WTC11 (cell line): ENCODE measurements around the gene AIP. TPM values are rescaled to one million over a fixed set of nuclear protein-coding genes. Genes with fewer than 3 reads are reported as not detected.

ENCODE experiments used
- ATAC-seq: fragments of 200-7000 bp; cut with Tn5 transposase; 2 replicates; pipeline ENCODE4 v1.10.0; 2021; ENCODE audit warnings: mild to moderate bottlenecking, moderate library complexity
- CTCF ChIA-PET: fragments of 300-600 bp; sonication (Branson Sonifier 250); formaldehyde crosslinking; loops from one replicate; lab custom pipeline; 2021; ENCODE audit warnings: antibody characterized with exemption; lab: Charles Lee
- POLR2A ChIA-PET: fragments of 350-600 bp; sonication (Branson Sonifier 250); formaldehyde crosslinking; loops from one replicate; lab custom pipeline; 2021; ENCODE audit warnings: antibody characterized with exemption; lab: Charles Lee
- DNase-seq: peaks from one replicate; pipeline ENCODE4 v3.0.0; 2021; ENCODE audit warnings: low spot score
- H3K27ac Mint-ChIP-seq: 2 replicates; pipeline ENCODE4 v1.8.0; 2021; ENCODE audit warnings: mixed read lengths
- H3K27me3 Mint-ChIP-seq: 2 replicates; pipeline ENCODE4 v1.8.0; 2021; ENCODE audit warnings: low read depth, mild to moderate bottlenecking, moderate library complexity, mixed read lengths
- H3K36me3 Mint-ChIP-seq: 2 replicates; pipeline ENCODE4 v1.8.0; 2021; ENCODE audit warnings: mixed read lengths
- H3K4me1 Mint-ChIP-seq: 2 replicates; pipeline ENCODE4 v1.8.0; 2022; ENCODE audit warnings: mixed read lengths
- H3K4me3 Mint-ChIP-seq: 2 replicates; pipeline ENCODE4 v1.8.0; 2021; ENCODE audit warnings: mild to moderate bottlenecking, moderate library complexity, mixed read lengths
- H3K9me3 Mint-ChIP-seq: 2 replicates; pipeline ENCODE4 v1.8.0; 2021; ENCODE audit warnings: mixed read lengths
- CREB1 ChIP-seq: sonication (generic); formaldehyde crosslinking; IDR thresholded peaks from 2 replicates; pipeline ENCODE4 v1.8.0; 2023; ENCODE audit warnings: mild to moderate bottlenecking, missing genetic modification reagents
- NFATC4 ChIP-seq: fragments of 250-450 bp; sonication (Bioruptor Pico); IDR thresholded peaks from 2 replicates; pipeline ENCODE4 v1.9.0; 2021; ENCODE audit warnings: mild to moderate bottlenecking
- PRRX2 ChIP-seq: fragments of 250-450 bp; sonication (Bioruptor Pico); IDR thresholded peaks from 2 replicates; pipeline ENCODE4 v1.8.0; 2021; ENCODE audit warnings: mild to moderate bottlenecking
- RELA ChIP-seq: sonication (generic); formaldehyde crosslinking; IDR thresholded peaks from 2 replicates; pipeline ENCODE4 v1.8.1; 2022; ENCODE audit warnings: missing genetic modification reagents, mild to moderate bottlenecking, borderline replicate concordance
- SP1 ChIP-seq: sonication (generic); formaldehyde crosslinking; conservative IDR thresholded peaks from 2 replicates; pipeline ENCODE4 v1.8.1; 2022; ENCODE audit warnings: missing genetic modification reagents
- ZNF121 ChIP-seq: sonication (generic); formaldehyde crosslinking; IDR thresholded peaks from 2 replicates; pipeline ENCODE4 v1.8.0; 2023; ENCODE audit warnings: missing genetic modification reagents
- total RNA-seq: library from RNA; stranded (reverse); gene quantifications from 3 replicates; pipeline ENCODE4 v1.2.3, GENCODE V29; 2021
- TF ChIP-seq, protein P1 (sequence below): fragments of 250-450 bp; sonication (Bioruptor Pico); IDR thresholded peaks from 2 replicates; pipeline ENCODE4 v1.9.0; 2021; ENCODE audit warnings: mild to moderate bottlenecking, borderline replicate concordance
- TF ChIP-seq, protein P2 (sequence below): fragments of 200-600 bp; IDR thresholded peaks from 2 replicates; pipeline ENCODE4 v1.8.0; 2022; ENCODE audit warnings: antibody characterized with exemption
- TF ChIP-seq, protein P3 (sequence below): sonication (generic); formaldehyde crosslinking; IDR thresholded peaks from 2 replicates; pipeline ENCODE4 v1.8.0; 2023; ENCODE audit warnings: missing genetic modification reagents, mild to moderate bottlenecking, borderline replicate concordance
- TF ChIP-seq, protein P4 (sequence below): sonication (generic); formaldehyde crosslinking; IDR thresholded peaks from 2 replicates; pipeline ENCODE4 v1.8.1; 2023; ENCODE audit warnings: mild to moderate bottlenecking, moderate library complexity, missing genetic modification reagents
- TF ChIP-seq, protein P5 (sequence below): sonication (generic); formaldehyde crosslinking; IDR thresholded peaks from 2 replicates; pipeline ENCODE4 v1.8.1; 2022; ENCODE audit warnings: missing genetic modification reagents, borderline replicate concordance
- TF ChIP-seq, protein P6 (sequence below): sonication (generic); formaldehyde crosslinking; IDR thresholded peaks from 2 replicates; pipeline ENCODE4 v1.8.1; 2023; ENCODE audit warnings: mild to moderate bottlenecking, missing genetic modification reagents, moderate library complexity
- TF ChIP-seq, protein P7 (sequence below): fragments of 250-450 bp; sonication (Bioruptor Pico); IDR thresholded peaks from 2 replicates; pipeline ENCODE4 v1.9.0; 2021; ENCODE audit warnings: mild to moderate bottlenecking
- TF ChIP-seq, protein P8 (sequence below): fragments of 250-450 bp; sonication (Bioruptor Pico); IDR thresholded peaks from 2 replicates; pipeline ENCODE4 v1.9.0; 2021; ENCODE audit warnings: mild to moderate bottlenecking

AIP gene
- total RNA-seq, 1 experiment from 2014 or later, result 32.8 TPM

DNA sequence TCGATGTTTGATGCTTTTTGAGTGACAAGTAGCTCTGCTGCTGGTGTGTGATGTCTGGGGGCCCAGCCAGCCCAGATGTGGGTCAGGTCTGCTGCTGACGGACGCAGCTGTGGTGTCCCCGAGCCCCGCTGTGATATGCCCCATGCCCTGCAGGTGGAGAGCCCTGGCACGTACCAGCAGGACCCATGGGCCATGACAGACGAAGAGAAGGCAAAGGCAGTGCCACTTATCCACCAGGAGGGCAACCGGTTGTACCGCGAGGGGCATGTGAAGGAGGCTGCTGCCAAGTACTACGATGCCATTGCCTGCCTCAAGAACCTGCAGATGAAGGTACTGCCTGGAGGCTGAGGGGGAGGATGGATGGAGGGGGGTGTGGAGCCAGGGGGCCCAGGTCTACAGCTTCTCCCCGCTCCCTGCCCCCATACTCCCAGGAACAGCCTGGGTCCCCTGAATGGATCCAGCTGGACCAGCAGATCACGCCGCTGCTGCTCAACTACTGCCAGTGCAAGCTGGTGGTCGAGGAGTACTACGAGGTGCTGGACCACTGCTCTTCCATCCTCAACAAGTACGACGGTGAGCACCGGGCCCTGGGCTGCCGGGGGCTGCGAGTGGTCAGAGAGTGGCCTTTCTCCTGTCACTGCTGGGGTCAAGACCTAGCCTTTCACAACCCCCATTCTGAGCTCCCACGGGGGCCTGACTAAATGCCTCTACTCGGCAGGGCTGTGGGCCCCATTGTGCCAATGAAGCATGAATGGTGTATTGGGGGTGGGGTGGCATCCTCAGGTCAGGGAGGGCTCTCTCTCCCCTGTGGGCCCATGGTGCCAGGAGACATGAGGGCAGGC, 7.3 kb downstream of the AIP start (continued):
- TF ChIP-seq, protein P1, sequence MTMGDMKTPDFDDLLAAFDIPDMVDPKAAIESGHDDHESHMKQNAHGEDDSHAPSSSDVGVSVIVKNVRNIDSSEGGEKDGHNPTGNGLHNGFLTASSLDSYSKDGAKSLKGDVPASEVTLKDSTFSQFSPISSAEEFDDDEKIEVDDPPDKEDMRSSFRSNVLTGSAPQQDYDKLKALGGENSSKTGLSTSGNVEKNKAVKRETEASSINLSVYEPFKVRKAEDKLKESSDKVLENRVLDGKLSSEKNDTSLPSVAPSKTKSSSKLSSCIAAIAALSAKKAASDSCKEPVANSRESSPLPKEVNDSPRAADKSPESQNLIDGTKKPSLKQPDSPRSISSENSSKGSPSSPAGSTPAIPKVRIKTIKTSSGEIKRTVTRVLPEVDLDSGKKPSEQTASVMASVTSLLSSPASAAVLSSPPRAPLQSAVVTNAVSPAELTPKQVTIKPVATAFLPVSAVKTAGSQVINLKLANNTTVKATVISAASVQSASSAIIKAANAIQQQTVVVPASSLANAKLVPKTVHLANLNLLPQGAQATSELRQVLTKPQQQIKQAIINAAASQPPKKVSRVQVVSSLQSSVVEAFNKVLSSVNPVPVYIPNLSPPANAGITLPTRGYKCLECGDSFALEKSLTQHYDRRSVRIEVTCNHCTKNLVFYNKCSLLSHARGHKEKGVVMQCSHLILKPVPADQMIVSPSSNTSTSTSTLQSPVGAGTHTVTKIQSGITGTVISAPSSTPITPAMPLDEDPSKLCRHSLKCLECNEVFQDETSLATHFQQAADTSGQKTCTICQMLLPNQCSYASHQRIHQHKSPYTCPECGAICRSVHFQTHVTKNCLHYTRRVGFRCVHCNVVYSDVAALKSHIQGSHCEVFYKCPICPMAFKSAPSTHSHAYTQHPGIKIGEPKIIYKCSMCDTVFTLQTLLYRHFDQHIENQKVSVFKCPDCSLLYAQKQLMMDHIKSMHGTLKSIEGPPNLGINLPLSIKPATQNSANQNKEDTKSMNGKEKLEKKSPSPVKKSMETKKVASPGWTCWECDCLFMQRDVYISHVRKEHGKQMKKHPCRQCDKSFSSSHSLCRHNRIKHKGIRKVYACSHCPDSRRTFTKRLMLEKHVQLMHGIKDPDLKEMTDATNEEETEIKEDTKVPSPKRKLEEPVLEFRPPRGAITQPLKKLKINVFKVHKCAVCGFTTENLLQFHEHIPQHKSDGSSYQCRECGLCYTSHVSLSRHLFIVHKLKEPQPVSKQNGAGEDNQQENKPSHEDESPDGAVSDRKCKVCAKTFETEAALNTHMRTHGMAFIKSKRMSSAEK (CRISPR knock-in tag), result no peak

DNA sequence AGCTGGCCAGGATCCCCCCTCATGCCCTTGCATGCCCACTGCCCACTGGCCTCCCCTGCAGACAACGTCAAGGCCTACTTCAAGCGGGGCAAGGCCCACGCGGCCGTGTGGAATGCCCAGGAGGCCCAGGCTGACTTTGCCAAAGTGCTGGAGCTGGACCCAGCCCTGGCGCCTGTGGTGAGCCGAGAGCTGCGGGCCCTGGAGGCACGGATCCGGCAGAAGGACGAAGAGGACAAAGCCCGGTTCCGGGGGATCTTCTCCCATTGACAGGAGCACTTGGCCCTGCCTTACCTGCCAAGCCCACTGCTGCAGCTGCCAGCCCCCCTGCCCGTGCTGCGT, 7.9 kb downstream of the AIP start:
- no peak overlapping the region for H3K27ac Mint-ChIP-seq
- DNase-seq (no peak), ATAC-seq (no peak)
- no peak overlapping the region for H3K4me3 Mint-ChIP-seq
- no peaks in the 10 kb centered on the region; the same call in 1 of the 2 replicates for H3K27me3 Mint-ChIP-seq
- H3K9me3 Mint-ChIP-seq, result no peaks in the 10 kb centered on the region
- peaks cover 10% of the 10 kb centered on the region; the same call in 1 of the 2 replicates for H3K36me3 Mint-ChIP-seq
- ChIA-PET CTCF (interaction anchor here (1.1 kb wide), 1 partner anchor 22 kb away, joined by 3 read pairs; no protein-coding TSS in a partner anchor), POLR2A (no interaction called here)
- peaks cover 6% of the 10 kb centered on the region for H3K4me1 Mint-ChIP-seq
- TF ChIP-seq PRRX2 (CRISPR knock-in tag) (no peak), ZNF121 (CRISPR knock-in tag) (no peak), CREB1 (CRISPR knock-in tag) (no peak), SP1 (CRISPR knock-in tag) (no peak), NFATC4 (CRISPR knock-in tag) (no peak), RELA (CRISPR knock-in tag) (no peak)
- TF ChIP-seq, protein P2, sequence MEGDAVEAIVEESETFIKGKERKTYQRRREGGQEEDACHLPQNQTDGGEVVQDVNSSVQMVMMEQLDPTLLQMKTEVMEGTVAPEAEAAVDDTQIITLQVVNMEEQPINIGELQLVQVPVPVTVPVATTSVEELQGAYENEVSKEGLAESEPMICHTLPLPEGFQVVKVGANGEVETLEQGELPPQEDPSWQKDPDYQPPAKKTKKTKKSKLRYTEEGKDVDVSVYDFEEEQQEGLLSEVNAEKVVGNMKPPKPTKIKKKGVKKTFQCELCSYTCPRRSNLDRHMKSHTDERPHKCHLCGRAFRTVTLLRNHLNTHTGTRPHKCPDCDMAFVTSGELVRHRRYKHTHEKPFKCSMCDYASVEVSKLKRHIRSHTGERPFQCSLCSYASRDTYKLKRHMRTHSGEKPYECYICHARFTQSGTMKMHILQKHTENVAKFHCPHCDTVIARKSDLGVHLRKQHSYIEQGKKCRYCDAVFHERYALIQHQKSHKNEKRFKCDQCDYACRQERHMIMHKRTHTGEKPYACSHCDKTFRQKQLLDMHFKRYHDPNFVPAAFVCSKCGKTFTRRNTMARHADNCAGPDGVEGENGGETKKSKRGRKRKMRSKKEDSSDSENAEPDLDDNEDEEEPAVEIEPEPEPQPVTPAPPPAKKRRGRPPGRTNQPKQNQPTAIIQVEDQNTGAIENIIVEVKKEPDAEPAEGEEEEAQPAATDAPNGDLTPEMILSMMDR, result no peak
- TF ChIP-seq, protein P3, sequence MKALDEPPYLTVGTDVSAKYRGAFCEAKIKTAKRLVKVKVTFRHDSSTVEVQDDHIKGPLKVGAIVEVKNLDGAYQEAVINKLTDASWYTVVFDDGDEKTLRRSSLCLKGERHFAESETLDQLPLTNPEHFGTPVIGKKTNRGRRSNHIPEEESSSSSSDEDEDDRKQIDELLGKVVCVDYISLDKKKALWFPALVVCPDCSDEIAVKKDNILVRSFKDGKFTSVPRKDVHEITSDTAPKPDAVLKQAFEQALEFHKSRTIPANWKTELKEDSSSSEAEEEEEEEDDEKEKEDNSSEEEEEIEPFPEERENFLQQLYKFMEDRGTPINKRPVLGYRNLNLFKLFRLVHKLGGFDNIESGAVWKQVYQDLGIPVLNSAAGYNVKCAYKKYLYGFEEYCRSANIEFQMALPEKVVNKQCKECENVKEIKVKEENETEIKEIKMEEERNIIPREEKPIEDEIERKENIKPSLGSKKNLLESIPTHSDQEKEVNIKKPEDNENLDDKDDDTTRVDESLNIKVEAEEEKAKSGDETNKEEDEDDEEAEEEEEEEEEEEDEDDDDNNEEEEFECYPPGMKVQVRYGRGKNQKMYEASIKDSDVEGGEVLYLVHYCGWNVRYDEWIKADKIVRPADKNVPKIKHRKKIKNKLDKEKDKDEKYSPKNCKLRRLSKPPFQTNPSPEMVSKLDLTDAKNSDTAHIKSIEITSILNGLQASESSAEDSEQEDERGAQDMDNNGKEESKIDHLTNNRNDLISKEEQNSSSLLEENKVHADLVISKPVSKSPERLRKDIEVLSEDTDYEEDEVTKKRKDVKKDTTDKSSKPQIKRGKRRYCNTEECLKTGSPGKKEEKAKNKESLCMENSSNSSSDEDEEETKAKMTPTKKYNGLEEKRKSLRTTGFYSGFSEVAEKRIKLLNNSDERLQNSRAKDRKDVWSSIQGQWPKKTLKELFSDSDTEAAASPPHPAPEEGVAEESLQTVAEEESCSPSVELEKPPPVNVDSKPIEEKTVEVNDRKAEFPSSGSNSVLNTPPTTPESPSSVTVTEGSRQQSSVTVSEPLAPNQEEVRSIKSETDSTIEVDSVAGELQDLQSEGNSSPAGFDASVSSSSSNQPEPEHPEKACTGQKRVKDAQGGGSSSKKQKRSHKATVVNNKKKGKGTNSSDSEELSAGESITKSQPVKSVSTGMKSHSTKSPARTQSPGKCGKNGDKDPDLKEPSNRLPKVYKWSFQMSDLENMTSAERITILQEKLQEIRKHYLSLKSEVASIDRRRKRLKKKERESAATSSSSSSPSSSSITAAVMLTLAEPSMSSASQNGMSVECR (CRISPR knock-in tag), result no peak
- TF ChIP-seq, protein P4, sequence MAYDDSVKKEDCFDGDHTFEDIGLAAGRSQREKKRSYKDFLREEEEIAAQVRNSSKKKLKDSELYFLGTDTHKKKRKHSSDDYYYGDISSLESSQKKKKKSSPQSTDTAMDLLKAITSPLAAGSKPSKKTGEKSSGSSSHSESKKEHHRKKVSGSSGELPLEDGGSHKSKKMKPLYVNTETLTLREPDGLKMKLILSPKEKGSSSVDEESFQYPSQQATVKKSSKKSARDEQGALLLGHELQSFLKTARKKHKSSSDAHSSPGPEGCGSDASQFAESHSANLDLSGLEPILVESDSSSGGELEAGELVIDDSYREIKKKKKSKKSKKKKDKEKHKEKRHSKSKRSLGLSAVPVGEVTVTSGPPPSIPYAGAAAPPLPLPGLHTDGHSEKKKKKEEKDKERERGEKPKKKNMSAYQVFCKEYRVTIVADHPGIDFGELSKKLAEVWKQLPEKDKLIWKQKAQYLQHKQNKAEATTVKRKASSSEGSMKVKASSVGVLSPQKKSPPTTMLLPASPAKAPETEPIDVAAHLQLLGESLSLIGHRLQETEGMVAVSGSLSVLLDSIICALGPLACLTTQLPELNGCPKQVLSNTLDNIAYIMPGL (CRISPR knock-in tag), result no peak
- TF ChIP-seq, protein P5, sequence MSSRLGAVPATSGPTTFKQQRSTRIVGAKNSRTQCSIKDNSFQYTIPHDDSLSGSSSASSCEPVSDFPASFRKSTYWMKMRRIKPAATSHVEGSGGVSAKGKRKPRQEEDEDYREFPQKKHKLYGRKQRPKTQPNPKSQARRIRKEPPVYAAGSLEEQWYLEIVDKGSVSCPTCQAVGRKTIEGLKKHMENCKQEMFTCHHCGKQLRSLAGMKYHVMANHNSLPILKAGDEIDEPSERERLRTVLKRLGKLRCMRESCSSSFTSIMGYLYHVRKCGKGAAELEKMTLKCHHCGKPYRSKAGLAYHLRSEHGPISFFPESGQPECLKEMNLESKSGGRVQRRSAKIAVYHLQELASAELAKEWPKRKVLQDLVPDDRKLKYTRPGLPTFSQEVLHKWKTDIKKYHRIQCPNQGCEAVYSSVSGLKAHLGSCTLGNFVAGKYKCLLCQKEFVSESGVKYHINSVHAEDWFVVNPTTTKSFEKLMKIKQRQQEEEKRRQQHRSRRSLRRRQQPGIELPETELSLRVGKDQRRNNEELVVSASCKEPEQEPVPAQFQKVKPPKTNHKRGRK, result no peak
- TF ChIP-seq, protein P6, sequence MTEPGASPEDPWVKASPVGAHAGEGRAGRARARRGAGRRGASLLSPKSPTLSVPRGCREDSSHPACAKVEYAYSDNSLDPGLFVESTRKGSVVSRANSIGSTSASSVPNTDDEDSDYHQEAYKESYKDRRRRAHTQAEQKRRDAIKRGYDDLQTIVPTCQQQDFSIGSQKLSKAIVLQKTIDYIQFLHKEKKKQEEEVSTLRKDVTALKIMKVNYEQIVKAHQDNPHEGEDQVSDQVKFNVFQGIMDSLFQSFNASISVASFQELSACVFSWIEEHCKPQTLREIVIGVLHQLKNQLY (CRISPR knock-in tag), result no peak
- TF ChIP-seq, protein P7, sequence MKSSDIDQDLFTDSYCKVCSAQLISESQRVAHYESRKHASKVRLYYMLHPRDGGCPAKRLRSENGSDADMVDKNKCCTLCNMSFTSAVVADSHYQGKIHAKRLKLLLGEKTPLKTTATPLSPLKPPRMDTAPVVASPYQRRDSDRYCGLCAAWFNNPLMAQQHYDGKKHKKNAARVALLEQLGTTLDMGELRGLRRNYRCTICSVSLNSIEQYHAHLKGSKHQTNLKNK (CRISPR knock-in tag), result no peak
- TF ChIP-seq, protein P8, sequence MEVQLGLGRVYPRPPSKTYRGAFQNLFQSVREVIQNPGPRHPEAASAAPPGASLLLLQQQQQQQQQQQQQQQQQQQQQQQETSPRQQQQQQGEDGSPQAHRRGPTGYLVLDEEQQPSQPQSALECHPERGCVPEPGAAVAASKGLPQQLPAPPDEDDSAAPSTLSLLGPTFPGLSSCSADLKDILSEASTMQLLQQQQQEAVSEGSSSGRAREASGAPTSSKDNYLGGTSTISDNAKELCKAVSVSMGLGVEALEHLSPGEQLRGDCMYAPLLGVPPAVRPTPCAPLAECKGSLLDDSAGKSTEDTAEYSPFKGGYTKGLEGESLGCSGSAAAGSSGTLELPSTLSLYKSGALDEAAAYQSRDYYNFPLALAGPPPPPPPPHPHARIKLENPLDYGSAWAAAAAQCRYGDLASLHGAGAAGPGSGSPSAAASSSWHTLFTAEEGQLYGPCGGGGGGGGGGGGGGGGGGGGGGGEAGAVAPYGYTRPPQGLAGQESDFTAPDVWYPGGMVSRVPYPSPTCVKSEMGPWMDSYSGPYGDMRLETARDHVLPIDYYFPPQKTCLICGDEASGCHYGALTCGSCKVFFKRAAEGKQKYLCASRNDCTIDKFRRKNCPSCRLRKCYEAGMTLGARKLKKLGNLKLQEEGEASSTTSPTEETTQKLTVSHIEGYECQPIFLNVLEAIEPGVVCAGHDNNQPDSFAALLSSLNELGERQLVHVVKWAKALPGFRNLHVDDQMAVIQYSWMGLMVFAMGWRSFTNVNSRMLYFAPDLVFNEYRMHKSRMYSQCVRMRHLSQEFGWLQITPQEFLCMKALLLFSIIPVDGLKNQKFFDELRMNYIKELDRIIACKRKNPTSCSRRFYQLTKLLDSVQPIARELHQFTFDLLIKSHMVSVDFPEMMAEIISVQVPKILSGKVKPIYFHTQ (CRISPR knock-in tag), result no peak
